Measurements from ENCODE around the gene KIAA0319L. TPM values are rescaled to one million over a fixed set of nuclear protein-coding genes. Genes with fewer than 3 reads are reported as not detected.

The KIAA0319L gene
- total RNA-seq, 2 donors from 2014 or later, result 68.4 to 77.6 TPM

GRCh38 chr1:35556484-35557117 lies 602 bp downstream of the KIAA0319L start:
- Histone ChIP-seq H3K27ac (ENCODE audit: low read depth, low read length) (no peak overlapping the region), H3K9ac (ENCODE audit: extremely low read depth, low read length, poor library complexity, severe bottlenecking) (peak overlapping the region; percentile 50), H3K9me3 (ENCODE audit: control insufficient read depth, low read length) (no peaks in the 10 kb centered on the region), H3K4me1 (ENCODE audit: control insufficient read depth, insufficient read depth, low read length) (peaks cover 9% of the 10 kb centered on the region), H3K4me3 (ENCODE audit: low read length) (peak overlapping the region; percentile 89), H3K36me3 (ENCODE audit: control insufficient read depth, insufficient read depth, low read length) (peaks cover 33% of the 10 kb centered on the region), H3K27me3 (ENCODE audit: control insufficient read depth, insufficient read depth, low read length, poor library complexity, severe bottlenecking) (no peaks in the 10 kb centered on the region)
- 4% methylated on average over 11 to 17 of the region's 17 CpGs for WGBS, 2 experiments (ENCODE audit: insufficient coverage in 1 of 2, insufficient read length in 1 of 2)
- TF ChIP-seq CTCF (conservative IDR thresholded peaks at IDR 0.05), result no peak
- no peaks in the 10 kb centered on the region for H3K9me3 Mint-ChIP-seq
- no peaks in the 10 kb centered on the region for H3K27me3 Mint-ChIP-seq (ENCODE audit: insufficient read depth)
- peak overlapping the region; percentile 88 for H3K27ac Mint-ChIP-seq
- H3K36me3 Mint-ChIP-seq (ENCODE audit: low read depth), result peaks cover 24% of the 10 kb centered on the region
- DNase-seq, result no peak
- H3K4me1 Mint-ChIP-seq, result peaks cover 35% of the 10 kb centered on the region
- H3K4me3 Mint-ChIP-seq, result peak overlapping the region; percentile 89

- Histone ChIP-seq H3K4me3 (ENCODE audit: low read length) (peak overlapping the region; percentile 89), H3K27me3 (ENCODE audit: control insufficient read depth, insufficient read depth, low read length, poor library complexity, severe bottlenecking) (no peaks in the 10 kb centered on the region), H3K36me3 (ENCODE audit: control insufficient read depth, insufficient read depth, low read length) (peaks cover 31% of the 10 kb centered on the region), H3K9me3 (ENCODE audit: control insufficient read depth, low read length) (no peaks in the 10 kb centered on the region), H3K27ac (ENCODE audit: low read depth, low read length) (no peak overlapping the region), H3K4me1 (ENCODE audit: control insufficient read depth, insufficient read depth, low read length) (peaks cover 9% of the 10 kb centered on the region), H3K9ac (ENCODE audit: extremely low read depth, low read length, poor library complexity, severe bottlenecking) (peak overlapping the region; percentile 50)
- Mint-ChIP-seq H3K27ac (peak overlapping the region; percentile 88), H3K27me3 (ENCODE audit: insufficient read depth) (no peaks in the 10 kb centered on the region), H3K4me3 (peak overlapping the region; percentile 89), H3K36me3 (ENCODE audit: low read depth) (peaks cover 24% of the 10 kb centered on the region), H3K9me3 (no peaks in the 10 kb centered on the region), H3K4me1 (peaks cover 35% of the 10 kb centered on the region)
- 60 to 78% methylated on average over 5 to 10 of the region's 10 CpGs for WGBS, 2 experiments (ENCODE audit: insufficient coverage in 1 of 2, insufficient read length in 1 of 2)
- TF ChIP-seq CTCF (conservative IDR thresholded peaks at IDR 0.05), result no peak
- no peak for DNase-seq
These were observed 1.4 kb downstream of the KIAA0319L start for GRCh38 chr1:35555601-35556477.

- Histone ChIP-seq H3K4me3 (ENCODE audit: low read length) (peak overlapping the region; percentile 89), H3K27me3 (ENCODE audit: control insufficient read depth, insufficient read depth, low read length, poor library complexity, severe bottlenecking) (no peaks in the 10 kb centered on the region), H3K27ac (ENCODE audit: low read depth, low read length) (no peak overlapping the region), H3K4me1 (ENCODE audit: control insufficient read depth, insufficient read depth, low read length) (peaks cover 9% of the 10 kb centered on the region), H3K36me3 (ENCODE audit: control insufficient read depth, insufficient read depth, low read length) (peaks cover 33% of the 10 kb centered on the region), H3K9ac (ENCODE audit: extremely low read depth, low read length, poor library complexity, severe bottlenecking) (peak overlapping the region; percentile 27), H3K9me3 (ENCODE audit: control insufficient read depth, low read length) (no peaks in the 10 kb centered on the region)
- Mint-ChIP-seq H3K9me3 (no peaks in the 10 kb centered on the region), H3K4me3 (peak overlapping the region; percentile 89), H3K36me3 (ENCODE audit: low read depth) (peaks cover 26% of the 10 kb centered on the region), H3K4me1 (peaks cover 35% of the 10 kb centered on the region), H3K27ac (peak overlapping the region; percentile 79), H3K27me3 (ENCODE audit: insufficient read depth) (no peaks in the 10 kb centered on the region)
- WGBS, 2 experiments (ENCODE audit: insufficient coverage in 1 of 2, insufficient read length in 1 of 2), result 16 to 28% methylated on average over 2 of the region's 4 CpGs
- no peak for TF ChIP-seq CTCF (conservative IDR thresholded peaks at IDR 0.05)
- DNase-seq, result no peak
These were observed 2.0 kb downstream of the KIAA0319L start for GRCh38 chr1:35555212-35555584.
